ENCODE data around the gene ARHGAP9.
"Not testable (repeated sequence)": the region's sequence is repeated elsewhere in the genome, so short reads cannot be mapped to it uniquely, and the experiment has no call there.

ARHGAP9 gene

DNA sequence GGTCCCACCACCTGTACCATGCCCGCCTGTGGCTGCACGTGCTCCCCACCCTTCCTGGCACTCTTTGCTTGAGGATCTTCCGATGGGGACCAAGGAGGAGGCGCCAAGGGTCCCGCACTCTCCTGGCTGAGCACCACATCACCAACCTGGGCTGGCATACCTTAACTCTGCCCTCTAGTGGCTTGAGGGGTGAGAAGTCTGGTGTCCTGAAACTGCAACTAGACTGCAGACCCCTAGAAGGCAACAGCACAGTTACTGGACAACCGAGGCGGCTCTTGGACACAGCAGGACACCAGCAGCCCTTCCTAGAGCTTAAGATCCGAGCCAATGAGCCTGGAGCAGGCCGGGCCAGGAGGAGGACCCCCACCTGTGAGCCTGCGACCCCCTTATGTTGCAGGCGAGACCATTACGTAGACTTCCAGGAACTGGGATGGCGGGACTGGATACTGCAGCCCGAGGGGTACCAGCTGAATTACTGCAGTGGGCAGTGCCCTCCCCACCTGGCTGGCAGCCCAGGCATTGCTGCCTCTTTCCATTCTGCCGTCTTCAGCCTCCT, 23.4 kb downstream of the ARHGAP9 start:
- no peak for FAIRE-seq

DNA sequence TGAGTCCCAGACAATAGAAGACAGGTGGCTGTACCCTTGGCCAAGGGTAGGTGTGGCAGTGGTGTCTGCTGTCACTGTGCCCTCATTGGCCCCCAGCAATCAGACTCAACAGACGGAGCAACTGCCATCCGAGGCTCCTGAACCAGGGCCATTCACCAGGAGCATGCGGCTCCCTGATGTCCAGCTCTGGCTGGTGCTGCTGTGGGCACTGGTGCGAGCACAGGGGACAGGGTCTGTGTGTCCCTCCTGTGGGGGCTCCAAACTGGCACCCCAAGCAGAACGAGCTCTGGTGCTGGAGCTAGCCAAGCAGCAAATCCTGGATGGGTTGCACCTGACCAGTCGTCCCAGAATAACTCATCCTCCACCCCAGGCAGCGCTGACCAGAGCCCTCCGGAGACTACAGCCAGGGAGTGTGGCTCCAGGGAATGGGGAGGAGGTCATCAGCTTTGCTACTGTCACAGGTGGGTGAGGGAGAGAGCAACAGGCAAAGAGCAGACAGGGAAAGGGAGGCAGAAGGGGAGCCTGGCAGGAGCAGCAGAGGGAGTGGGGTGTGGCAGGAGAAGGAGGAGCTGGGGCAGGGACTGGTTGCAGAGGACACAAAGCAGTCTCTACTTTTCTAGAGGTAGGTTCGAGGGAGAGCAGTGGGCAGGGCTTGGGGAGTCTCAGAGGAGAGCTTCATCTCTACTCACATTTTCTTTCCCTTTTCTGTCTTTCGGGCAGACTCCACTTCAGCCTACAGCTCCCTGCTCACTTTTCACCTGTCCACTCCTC, 24.1 kb downstream of the ARHGAP9 start:
- FAIRE-seq = no peak

DNA sequence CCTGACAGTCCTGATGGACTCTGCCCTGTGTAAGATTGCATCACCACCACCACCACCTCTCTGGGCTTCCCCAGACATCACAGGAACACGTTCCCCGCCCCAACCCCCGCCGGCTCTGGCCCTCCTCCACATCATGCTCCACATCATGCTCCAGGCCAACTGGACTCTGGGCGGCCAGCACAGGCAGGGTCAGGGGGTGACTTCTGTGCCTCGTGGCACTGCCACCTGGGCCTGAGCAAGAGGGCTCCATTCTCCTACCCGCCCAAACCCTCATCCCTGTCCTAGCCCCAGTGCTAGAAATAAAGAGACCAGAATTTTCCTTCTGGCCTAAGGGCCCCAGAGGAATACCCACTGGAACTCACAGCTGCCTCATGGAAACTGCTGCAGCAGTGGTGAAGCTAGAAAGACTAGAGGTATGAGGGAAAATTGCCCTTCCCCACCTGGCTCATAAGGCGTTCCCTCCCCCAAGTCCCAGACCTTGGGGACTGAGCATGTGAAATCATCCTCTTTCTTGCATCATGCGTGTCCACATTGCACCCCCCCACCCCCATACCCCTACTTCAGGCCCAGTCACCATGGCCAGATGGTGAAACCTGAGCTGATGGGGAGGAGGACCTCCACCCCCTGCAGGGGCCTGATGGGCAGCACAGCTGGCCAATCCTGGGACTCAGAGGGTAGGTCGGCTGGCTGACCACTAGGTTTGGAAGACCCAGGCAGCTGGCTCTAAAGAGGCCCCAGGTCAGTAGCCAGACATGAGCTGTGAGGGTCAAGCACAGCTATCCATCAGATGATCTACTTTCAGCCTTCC, 24.9 kb downstream of the ARHGAP9 start, which contains the start of gene INHBE:
INHBE (plus strand) TSS at position 742 of the 808 bp plus-strand sequence. CDS start 230 bp downstream, outside the sequence.
- FAIRE-seq = no peak

DNA sequence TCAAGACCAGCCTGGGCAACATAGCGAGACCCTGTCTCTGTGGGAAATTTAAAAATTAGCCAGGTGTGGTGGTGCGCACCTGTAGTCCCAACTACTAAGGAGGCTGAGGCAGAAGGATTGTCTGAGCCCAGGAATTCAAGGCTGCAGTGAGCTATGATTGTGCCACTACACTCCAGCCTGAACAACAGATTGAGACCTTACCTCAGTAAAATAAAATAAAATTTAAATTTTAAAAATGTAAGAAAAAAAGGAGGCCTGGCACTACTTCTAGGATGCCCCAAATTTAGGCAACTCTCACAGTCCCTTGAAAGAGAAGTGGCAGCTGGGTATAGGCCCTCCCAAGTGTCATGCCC, 25.5 kb downstream of the ARHGAP9 start:
- no peak for FAIRE-seq

DNA sequence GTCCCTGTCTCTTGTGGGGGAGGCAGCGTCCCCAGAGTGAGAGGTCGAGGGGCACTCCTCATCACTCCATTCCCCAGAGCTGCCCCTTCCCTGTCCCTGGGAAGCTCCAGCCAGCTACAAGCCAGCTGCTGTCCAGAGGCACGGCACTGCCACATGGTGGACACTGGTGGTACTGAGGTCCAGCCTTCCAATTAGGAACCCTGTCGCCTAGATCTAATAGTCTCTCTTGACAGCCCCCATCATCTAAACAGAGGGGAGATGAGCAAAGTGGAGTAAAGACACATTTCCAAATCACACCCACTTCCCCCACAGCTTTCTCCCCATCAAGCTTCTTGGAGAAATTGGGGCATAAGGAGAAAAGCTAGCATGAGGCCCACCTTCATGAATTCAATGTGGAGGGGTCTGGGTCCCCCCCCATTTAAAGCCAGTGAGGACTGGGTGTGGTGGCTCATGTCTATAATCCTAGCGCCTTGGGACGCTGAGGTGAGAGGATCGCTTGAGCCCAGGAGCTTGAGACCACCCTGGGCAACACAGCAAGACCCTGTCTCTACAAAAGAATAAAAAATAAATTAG, 26.6 kb downstream of the ARHGAP9 start:
- no peak for FAIRE-seq

DNA sequence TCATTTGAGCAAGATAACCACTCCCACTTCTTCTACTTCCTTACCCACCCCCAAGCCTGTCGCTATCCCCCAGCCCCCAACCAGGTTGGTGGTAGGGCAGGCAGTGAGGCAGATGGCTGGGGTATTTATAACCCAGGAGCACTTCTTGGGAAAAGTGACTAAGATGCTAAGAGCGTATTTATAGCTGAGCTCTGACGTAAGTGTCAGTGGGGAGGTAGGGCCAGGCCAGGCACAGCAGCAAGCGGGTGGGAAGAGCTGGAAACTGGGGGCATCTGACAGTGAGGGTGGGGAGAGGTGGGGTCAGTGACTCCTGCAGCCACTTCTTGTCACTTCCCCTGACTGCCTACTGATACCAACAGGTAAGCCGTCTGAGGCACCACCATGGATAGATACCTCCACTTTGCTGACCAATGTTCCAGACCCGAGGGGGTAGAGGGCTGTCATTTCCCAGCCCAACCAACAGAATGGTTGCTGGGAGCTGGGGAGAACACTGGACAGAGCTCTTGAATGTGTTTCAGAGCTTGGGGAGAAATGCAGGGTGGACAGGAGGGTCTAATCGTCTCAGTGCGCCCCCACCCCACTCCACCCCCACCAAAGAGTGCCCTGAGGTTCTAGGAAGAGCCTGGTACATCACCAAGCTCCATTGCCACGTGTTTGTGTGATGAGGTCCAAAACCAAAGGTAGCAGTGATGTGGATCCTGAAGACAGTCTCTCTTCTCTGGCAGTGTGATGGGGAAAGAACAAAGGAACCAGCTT, 27.3 kb downstream of the ARHGAP9 start:
- no peak for FAIRE-seq

DNA sequence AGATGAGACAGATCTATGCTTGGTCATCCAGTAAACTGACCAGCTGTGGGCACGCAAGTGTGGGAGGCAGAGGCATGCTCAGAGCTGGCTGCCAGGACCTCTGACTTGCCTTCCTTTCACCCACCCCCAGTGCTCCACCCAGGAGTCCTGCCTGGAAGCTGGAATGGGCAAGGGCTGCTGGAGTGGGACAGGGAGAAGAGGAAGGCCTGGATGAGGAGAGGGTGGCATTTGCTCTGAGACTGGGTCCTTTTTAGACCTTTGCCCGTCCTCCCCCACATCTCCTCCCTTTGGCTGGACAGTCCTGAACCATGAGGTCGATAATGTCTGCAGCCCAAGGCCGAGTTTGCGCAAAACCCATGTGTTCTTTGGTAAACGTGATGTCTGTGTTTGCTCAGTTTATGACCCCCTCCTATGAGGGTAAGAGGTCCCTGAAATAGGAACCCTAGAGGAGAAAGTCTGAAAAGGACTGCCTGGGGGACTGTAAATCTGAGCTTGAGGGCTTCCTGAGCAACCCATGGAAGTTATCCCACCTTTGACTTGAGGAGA, 28.4 kb downstream of the ARHGAP9 start:
- FAIRE-seq = no peak

DNA sequence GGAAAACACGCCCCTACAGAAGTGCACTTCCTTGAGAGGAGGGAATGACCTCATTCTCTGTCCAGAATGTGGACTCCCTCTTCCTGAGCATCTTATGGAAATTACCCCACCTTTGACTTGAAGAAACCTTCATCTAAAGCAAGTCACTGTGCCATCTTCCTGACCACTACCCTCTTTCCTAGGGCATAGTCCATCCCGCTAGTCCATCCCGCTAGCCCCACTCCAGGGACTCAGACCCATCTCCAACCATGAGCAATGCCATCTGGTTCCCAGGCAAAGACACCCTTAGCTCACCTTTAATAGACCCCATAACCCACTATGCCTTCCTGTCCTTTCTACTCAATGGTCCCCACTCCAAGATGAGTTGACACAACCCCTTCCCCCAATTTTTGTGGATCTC, 29.6 kb downstream of the ARHGAP9 start:
- no peak for FAIRE-seq

DNA sequence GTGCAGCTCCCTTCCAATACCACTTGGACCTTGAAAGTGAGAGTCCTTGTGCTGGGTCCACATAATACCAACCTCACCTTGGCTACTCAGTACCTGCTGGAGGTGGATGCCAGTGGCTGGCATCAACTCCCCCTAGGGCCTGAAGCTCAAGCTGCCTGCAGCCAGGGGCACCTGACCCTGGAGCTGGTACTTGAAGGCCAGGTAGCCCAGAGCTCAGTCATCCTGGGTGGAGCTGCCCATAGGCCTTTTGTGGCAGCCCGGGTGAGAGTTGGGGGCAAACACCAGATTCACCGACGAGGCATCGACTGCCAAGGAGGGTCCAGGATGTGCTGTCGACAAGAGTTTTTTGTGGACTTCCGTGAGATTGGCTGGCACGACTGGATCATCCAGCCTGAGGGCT, 30.3 kb downstream of the ARHGAP9 start:
- FAIRE-seq = no peak

DNA sequence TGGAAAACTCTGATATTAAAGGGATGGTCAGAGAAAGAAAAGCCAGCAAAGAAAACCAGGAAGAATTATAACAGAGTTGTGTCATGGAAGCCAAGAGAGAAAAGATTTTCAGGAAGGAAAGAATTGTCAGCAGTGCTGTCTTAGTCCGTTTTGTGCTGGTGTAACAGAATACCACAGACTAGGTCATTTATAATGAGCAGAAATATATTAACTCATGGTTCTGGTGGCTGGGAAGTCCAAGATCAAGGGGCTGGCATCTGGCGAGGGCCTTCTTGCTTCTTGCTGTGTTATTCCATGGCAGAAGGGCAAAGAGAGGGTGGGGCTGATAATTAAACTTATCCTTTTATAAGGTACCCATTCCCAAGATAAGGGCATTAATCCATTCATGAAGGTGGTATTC, 31.0 kb downstream of the ARHGAP9 start:
- FAIRE-seq = no peak

DNA sequence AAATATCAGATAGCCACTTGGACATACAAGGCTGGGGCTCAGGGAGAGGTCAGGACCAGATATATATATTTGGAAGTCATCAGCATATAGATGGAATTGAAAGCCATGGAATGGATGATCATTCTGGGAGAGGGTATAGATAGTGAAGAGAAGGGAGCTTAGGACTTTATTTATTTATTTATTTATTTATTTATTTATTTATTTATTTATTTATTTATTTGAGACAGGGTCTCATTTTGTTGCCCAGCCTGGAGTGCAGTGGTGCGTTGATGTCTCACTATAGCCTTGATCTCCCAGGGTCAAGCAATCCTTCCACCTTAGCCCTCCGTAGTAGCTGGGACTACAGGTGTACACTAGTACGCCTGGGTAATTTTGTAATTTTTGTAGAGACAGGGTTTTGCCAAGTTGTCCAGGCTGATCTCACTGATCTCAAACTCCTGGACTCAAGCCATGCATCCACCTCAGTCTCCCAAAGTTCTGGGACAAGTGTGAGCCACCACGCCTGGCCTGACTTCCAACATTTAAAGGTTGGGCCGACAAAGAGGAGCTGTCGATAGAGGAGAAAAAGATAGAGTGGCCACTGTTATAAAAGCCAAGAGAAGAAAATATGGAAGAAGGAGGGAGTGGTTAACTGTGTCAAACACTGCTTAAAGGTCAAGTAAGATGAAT, 33.2 kb downstream of the ARHGAP9 start:
- no peak for FAIRE-seq

DNA sequence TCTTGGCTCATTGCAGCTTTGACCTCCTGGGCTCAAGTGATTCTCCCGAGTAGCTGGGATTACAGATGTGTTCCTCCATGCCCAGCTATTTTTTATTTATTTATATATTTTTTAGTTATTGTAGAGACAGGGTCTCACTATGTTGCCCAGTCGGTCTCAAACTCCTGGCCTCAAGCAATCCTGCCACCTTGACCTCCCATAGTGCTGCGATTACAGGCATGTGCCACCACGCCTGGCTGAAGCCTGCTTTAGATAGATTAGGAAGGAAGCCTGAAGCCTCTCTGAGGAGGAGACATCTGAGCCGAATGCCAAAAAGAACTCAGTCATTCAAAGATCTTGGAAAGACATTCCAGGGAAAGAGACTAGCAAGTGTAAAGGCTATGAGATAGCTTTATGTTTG, 34.9 kb downstream of the ARHGAP9 start:
- no peak for FAIRE-seq

DNA sequence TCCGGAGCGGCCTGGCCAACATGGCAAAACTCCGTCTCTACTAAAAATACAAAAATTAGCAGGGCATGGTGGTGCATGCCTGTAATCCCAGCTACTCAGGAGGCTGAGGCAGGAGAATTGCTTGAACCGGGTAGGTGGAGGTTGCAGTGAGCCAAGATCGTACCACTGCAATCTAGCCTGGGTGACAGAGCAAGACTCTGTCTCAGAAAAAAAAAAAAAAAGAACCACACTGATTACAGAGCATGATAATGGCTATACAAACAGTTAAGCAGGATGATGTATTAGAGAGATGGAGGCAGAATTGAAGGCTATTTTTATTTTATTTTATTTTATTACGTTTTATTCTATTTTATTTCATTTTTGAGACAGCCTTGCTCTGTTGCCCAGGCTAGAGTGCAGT, 35.3 kb downstream of the ARHGAP9 start:
- FAIRE-seq = not testable (repeated sequence)

DNA sequence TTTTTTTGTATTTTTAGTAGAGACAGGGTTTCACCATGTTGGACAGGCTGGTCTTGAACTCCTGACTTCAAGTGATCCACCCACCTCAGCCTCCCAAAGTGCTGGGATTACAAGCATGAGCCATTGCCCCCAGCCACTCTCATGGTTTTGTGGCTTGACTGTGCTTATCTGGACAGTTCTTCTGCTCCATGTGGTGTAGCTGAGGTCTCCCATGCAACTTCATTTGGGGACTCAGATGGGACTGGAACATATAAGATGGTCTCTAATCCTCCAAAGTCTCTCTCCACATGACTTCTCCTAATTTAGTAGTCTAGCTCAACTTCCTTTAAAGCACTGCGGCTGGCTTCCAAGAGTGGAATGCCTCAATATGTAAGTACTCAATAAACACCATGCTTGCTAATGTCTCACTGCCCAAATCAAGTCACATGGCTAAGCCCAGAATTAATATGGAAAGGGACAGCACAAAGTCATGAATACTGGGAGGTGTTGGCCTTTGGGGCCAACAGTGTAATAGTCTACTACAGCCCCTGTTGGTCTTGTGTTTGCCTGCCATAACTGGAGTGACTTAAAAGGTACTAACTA, 37.7 kb downstream of the ARHGAP9 start:
- no peak for FAIRE-seq

DNA sequence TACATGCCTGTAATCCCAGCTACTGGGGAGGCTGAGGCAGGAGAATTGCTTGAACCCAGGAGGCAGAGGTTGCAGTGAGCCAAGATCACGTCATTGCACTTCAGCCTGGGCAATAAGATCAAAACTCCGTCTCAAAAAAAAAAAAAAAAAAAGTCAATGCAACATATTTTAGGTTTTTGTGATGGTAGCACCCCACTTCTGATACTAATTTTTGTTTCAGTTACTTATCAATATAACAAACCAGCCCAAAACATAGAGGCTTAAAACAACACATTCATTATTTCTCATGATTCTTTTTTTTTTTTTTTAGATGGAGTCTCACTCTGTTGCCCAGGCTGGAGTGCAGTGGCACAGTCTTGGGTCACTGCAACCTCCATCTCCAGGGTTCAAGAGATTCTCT, 38.3 kb downstream of the ARHGAP9 start:
- FAIRE-seq = not testable (repeated sequence)

DNA sequence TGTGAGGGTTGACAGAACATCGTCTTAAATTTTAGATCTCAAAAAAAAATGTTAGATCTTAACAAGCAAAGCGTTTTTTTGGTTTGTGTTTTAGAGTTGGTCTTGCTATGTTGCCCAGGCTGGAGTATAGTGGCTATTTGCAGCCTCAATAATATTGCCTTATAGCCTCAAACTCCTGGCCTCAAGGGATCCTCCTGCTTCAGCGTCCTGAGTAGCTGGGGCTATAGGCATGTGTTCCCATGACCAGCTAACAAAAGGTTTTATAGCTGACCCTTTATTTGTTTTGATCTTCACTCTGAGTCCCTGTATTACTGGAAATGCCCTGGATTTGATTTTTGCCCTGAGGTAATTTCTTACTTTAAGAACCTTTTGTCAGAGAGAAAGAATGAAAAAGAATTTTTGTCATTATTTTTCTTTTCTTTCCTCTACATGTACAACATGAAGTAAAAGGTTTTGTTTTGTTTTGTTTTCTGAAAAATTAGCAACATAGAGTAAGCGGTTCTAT, 39.9 kb downstream of the ARHGAP9 start:
- FAIRE-seq = no peak

DNA sequence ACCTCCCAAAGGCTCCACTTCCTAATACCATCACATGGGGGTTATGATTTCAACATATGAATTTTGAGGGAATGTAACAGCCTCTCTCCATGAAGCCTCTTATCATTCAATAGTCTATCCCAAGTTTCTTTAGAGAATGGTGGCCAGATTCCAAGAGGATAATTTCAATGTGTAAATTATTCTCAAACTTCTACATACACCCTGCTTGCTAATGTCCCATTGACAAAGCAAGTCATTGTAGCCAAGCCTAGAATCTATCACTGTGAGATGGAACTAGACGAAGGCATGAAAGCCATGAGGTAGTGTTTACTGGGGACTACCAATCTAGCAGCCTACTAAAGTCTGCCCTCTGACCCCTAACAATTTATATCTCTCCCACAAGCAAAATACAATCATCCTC, 41.3 kb downstream of the ARHGAP9 start:
- no peak for FAIRE-seq

DNA sequence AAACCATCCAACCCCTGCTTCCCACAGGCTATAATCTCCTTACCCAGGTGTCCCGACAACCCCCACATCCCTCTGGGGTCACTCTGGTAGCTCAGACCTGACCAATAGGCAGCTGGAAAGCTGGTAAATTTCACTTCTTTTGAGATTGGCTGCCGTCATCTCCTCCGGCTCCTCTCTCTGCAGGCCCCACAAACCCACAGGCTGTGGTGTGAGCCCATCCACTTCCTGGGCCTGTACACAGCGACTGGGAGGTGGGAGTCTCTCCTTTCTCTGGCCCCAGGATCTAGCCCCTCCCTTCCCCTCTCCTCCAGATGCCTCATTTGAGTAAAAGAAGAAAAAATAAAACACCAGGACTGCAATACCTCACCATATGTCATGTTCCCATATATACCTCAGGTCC, 44.4 kb downstream of the ARHGAP9 start:
- FAIRE-seq = no peak

DNA sequence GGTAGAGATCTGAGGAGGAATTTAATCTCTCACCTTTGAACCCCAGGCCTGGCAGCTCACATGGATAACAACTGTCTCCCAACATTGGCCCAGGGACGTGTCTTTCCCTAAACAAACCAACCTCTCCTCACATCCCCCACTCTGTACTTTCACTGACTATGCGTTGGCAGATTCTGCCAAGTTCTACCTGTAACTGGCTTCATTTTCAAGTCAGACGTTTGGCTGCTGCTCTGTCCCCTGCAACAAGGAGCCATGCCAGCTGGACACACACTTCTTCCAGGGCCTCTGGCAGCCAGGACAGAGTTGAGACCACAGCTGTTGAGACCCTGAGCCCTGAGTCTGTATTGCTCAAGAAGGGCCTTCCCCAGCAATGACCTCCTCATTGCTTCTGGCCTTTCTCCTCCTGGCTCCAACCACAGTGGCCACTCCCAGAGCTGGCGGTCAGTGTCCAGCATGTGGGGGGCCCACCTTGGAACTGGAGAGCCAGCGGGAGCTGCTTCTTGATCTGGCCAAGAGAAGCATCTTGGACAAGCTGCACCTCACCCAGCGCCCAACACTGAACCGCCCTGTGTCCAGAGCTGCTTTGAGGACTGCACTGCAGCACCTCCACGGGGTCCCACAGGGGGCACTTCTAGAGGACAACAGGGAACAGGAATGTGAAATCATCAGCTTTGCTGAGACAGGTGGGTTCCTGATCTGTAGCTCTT, 45.0 kb downstream of the ARHGAP9 start, which contains the start of gene INHBC:
INHBC (plus strand) TSS at position 268 of the 707 bp plus-strand sequence; CDS start at position 371, 103 bp downstream.
- no peak for FAIRE-seq

DNA sequence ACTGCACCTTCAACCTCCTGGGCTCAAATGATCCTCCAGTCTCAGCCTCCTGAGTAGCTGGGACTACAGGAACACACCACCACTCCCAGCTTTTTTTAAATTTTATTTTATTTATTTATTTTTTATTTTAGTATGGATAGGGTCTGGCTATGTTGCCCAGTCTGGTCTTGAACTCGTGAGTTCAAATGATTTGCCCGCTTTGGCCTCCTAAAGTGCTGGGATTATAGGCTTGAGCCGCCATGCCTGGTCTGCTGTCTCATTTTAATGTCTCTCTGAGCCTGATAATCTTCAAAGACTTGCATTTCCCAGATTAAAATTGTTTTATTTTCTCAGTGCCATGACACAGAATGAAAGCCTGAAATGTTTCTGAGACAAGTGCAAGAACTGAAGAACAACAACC, 46.3 kb downstream of the ARHGAP9 start:
- FAIRE-seq = no peak
